Ishikawa (cell line): ENCODE results near the gene MAGEC3.

Source experiments
- CEBPB ChIP-seq: IDR thresholded peaks from 2 replicates; pipeline ENCODE4 v1.6.1; 2012
- CREB1 ChIP-seq: IDR thresholded peaks from 2 replicates; pipeline ENCODE4 v1.6.1; 2012; ENCODE audit warnings: low read depth
- EGR1 ChIP-seq: IDR thresholded peaks from 2 replicates; pipeline ENCODE4 v1.6.1; 2012
- EP300 ChIP-seq: IDR thresholded peaks from 2 replicates; pipeline ENCODE4 v1.6.1; 2012; ENCODE audit warnings: borderline replicate concordance
- FOXM1 ChIP-seq: IDR thresholded peaks from 2 replicates; pipeline ENCODE4 v1.6.1; 2012; ENCODE audit warnings: low read depth, borderline replicate concordance
- NFIC ChIP-seq: IDR thresholded peaks from 2 replicates; pipeline ENCODE4 v1.6.1; 2012
- RAD21 ChIP-seq: IDR thresholded peaks from 2 replicates; pipeline ENCODE4 v1.6.1; 2012; ENCODE audit warnings: low read depth
- REST ChIP-seq: IDR thresholded peaks from 2 replicates; pipeline ENCODE4 v1.6.1; 2012; ENCODE audit warnings: low read depth, mild to moderate bottlenecking
- TAF1 ChIP-seq: IDR thresholded peaks from 2 replicates; pipeline ENCODE4 v1.6.1; 2012; ENCODE audit warnings: low read depth, mild to moderate bottlenecking
- TCF12 ChIP-seq: IDR thresholded peaks from 2 replicates; pipeline ENCODE4 v1.6.1; 2012; ENCODE audit warnings: low read depth
- ZBTB7A ChIP-seq: IDR thresholded peaks from 2 replicates; pipeline ENCODE4 v1.6.1; 2012; ENCODE audit warnings: low read depth
- TF ChIP-seq, protein P1 (sequence below): IDR thresholded peaks from 2 replicates; pipeline ENCODE4 v1.6.1; 2012
- TF ChIP-seq, protein P2 (sequence below): IDR thresholded peaks from 2 replicates; pipeline ENCODE4 v1.6.1; 2012

GRCh38 chrX:141811438-141811837 lies 26.7 kb upstream of the MAGEC3 start:
- TF ChIP-seq RAD21 (no peak), TAF1 (no peak), CREB1 (no peak), EP300 (no peak), CEBPB (no peak), NFIC (no peak), REST (peak; percentile 48; the same call in 1 of the 2 replicates), FOXM1 (no peak), EGR1 (no peak), ZBTB7A (no peak), TCF12 (no peak)
- TF ChIP-seq, protein P1, sequence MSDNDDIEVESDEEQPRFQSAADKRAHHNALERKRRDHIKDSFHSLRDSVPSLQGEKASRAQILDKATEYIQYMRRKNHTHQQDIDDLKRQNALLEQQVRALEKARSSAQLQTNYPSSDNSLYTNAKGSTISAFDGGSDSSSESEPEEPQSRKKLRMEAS = no peak
- TF ChIP-seq, protein P2, sequence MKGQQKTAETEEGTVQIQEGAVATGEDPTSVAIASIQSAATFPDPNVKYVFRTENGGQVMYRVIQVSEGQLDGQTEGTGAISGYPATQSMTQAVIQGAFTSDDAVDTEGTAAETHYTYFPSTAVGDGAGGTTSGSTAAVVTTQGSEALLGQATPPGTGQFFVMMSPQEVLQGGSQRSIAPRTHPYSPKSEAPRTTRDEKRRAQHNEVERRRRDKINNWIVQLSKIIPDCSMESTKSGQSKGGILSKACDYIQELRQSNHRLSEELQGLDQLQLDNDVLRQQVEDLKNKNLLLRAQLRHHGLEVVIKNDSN = no peak
